IMR-90 (cell line): Measurements from ENCODE around the gene TIMM10. TPM values are rescaled to one million over a fixed set of nuclear protein-coding genes. Genes with fewer than 3 reads are reported as not detected.

Experiments used
- ATAC-seq: fragments of 200-7000 bp; cut with Tn5 transposase; 2 replicates; pipeline ENCODE4 v1.9.1; 2020; ENCODE audit warnings: low read depth, mild to moderate bottlenecking, moderate library complexity
- BruUV-seq: library from RNA; stranded (reverse); fragments of 400-500 nt; replicated peaks from 2 replicates; lab custom pipeline; 2021; lab: Mats Ljungman, UMichigan
- CTCF ChIA-PET: fragments of 300-600 bp; formaldehyde crosslinking; extraction: SDS; loops from one replicate; lab custom pipeline; 2021; ENCODE audit warnings: antibody characterized with exemption; lab: Yijun Ruan, JAX
- POLR2A ChIA-PET: fragments of 300-600 bp; sonication (Branson Sonifier 250); formaldehyde crosslinking; loops from one replicate; lab custom pipeline; 2022; ENCODE audit warnings: antibody characterized with exemption; ENCODE audit not compliant: unreplicated experiment; lab: Charles Lee
- DNase-seq: peaks from one replicate; pipeline ENCODE4 v3.0.0; 2013
- H2AFZ ChIP-seq: replicated peaks from 2 replicates; pipeline ENCODE3; 2013; ENCODE audit warnings: low read length, mild to moderate bottlenecking; ENCODE audit not compliant: poor library complexity
- H2AK5ac ChIP-seq: 2 replicates; pipeline ENCODE4 v1.6.1; 2013; ENCODE audit warnings: low read depth, low read length, inconsistent platforms
- H2AK9ac ChIP-seq: replicated peaks from 2 replicates; pipeline ENCODE3; 2013; ENCODE audit warnings: mild to moderate bottlenecking, low read depth, low read length, moderate library complexity; ENCODE audit not compliant: poor library complexity
- H2BK120ac ChIP-seq: 2 replicates; pipeline ENCODE4 v1.6.1; 2013; ENCODE audit warnings: low read depth, low read length, inconsistent platforms
- H2BK15ac ChIP-seq: 3 replicates; pipeline ENCODE4 v1.6.1; 2013; ENCODE audit warnings: low read depth, low read length, inconsistent platforms
- H2BK20ac ChIP-seq: 2 replicates; pipeline ENCODE4 v1.6.1; 2013; ENCODE audit warnings: low read depth, mild to moderate bottlenecking, inconsistent platforms, low read length, moderate library complexity
- H2BK5ac ChIP-seq: 2 replicates; pipeline ENCODE4 v1.6.1; 2013; ENCODE audit warnings: mild to moderate bottlenecking, low read depth, low read length, inconsistent platforms; ENCODE audit not compliant: poor library complexity, severe bottlenecking
- H3K14ac ChIP-seq: replicated peaks from 2 replicates; pipeline ENCODE4 v1.6.1; 2013; ENCODE audit warnings: low read depth, low read length, inconsistent platforms
- H3K18ac ChIP-seq: 2 replicates; pipeline ENCODE4 v1.6.1; 2013; ENCODE audit warnings: low read depth, low read length, control low read depth
- H3K23ac ChIP-seq: 2 replicates; pipeline ENCODE4 v1.6.1; 2013; ENCODE audit warnings: low read depth, low read length, inconsistent platforms
- H3K27ac ChIP-seq: 2 replicates; pipeline ENCODE4 v1.5.1; 2013; ENCODE audit warnings: mild to moderate bottlenecking, control low read depth, low read length; ENCODE audit not compliant: insufficient read depth
- H3K27me3 ChIP-seq: 2 replicates; pipeline ENCODE4 v1.6.1; 2013; ENCODE audit warnings: low read length; ENCODE audit not compliant: control insufficient read depth, insufficient read depth
- H3K36me3 ChIP-seq: 2 replicates; pipeline ENCODE4 v1.6.1; 2013; ENCODE audit warnings: low read length, mixed read lengths; ENCODE audit not compliant: control insufficient read depth, insufficient read depth
- H3K4ac ChIP-seq: 2 replicates; pipeline ENCODE4 v1.6.1; 2013; ENCODE audit warnings: low read depth, low read length, inconsistent platforms
- H3K4me1 ChIP-seq: 2 replicates; pipeline ENCODE4 v1.6.1; 2013; ENCODE audit warnings: low read length, mixed read lengths; ENCODE audit not compliant: control insufficient read depth, insufficient read depth
- H3K4me2 ChIP-seq: 2 replicates; pipeline ENCODE4 v1.6.1; 2013; ENCODE audit warnings: low read depth, mild to moderate bottlenecking, control low read depth, low read length, moderate library complexity
- H3K4me3 ChIP-seq: 2 replicates; pipeline ENCODE4 v1.5.1; 2013; ENCODE audit warnings: low read depth, mild to moderate bottlenecking, control low read depth, low read length, moderate library complexity; ENCODE audit not compliant: insufficient read depth
- H3K56ac ChIP-seq: 2 replicates; pipeline ENCODE4 v1.6.1; 2013; ENCODE audit warnings: low read length, inconsistent platforms; ENCODE audit not compliant: insufficient read depth; ENCODE audit errors: extremely low read depth
- H3K79me1 ChIP-seq, 2 experiments: 2 replicates each; pipeline ENCODE4 v1.6.1; 2013; ENCODE audit warnings: low read length in 2 of 2, inconsistent platforms in 1 of 2, low read depth in 1 of 2
- H3K9ac ChIP-seq: 2 replicates; pipeline ENCODE4 v1.6.1; 2013; ENCODE audit warnings: low read depth, low read length, control low read depth
- H3K9me1 ChIP-seq: 2 replicates; pipeline ENCODE4 v1.6.1; 2013; ENCODE audit warnings: low read length, inconsistent platforms; ENCODE audit not compliant: insufficient read depth
- H3K9me3 ChIP-seq: 2 replicates; pipeline ENCODE4 v1.6.1; 2013; ENCODE audit warnings: low read length; ENCODE audit not compliant: control insufficient read depth, insufficient read depth
- H4K20me1 ChIP-seq: 2 replicates; pipeline ENCODE4 v1.6.1; 2013; ENCODE audit warnings: low read length, inconsistent platforms; ENCODE audit not compliant: insufficient read depth
- H4K5ac ChIP-seq: 2 replicates; pipeline ENCODE4 v1.6.1; 2013; ENCODE audit warnings: mild to moderate bottlenecking, low read depth, low read length, control low read depth
- H4K8ac ChIP-seq, 2 experiments: 2 replicates each; pipeline ENCODE4 v1.6.1; 2013; ENCODE audit warnings: low read depth in 2 of 2, low read length in 2 of 2, control low read depth in 1 of 2, inconsistent platforms in 1 of 2
- H4K91ac ChIP-seq: 2 replicates; pipeline ENCODE4 v1.6.1; 2013; ENCODE audit warnings: low read depth, low read length, inconsistent platforms; ENCODE audit not compliant: insufficient read depth
- CEBPB ChIP-seq: IDR thresholded peaks from 2 replicates; pipeline ENCODE4 v1.6.1; 2012; ENCODE audit warnings: low read depth, low read length, improper control_type of control experiment
- CHD1 ChIP-seq: IDR thresholded peaks from 2 replicates; pipeline ENCODE4 v1.6.1; 2012; ENCODE audit warnings: low read depth, low read length, improper control_type of control experiment
- CTCF ChIP-seq: conservative IDR thresholded peaks from 2 replicates; pipeline ENCODE4 v1.5.1; 2012; ENCODE audit warnings: mild to moderate bottlenecking, low read depth, low read length, improper control_type of control experiment
- ELK1 ChIP-seq: fragments of 150-350 bp; IDR thresholded peaks from 2 replicates; pipeline ENCODE4 v1.6.1; 2016; ENCODE audit warnings: low read depth, mild to moderate bottlenecking, low read length, moderate library complexity, borderline replicate concordance
- FOS ChIP-seq: fragments of 150-350 bp; IDR thresholded peaks from 2 replicates; pipeline ENCODE4 v1.6.1; 2016; ENCODE audit warnings: low read depth, low read length
- MXI1 ChIP-seq: IDR thresholded peaks from 2 replicates; pipeline ENCODE4 v1.6.1; 2012; ENCODE audit warnings: low read depth, mild to moderate bottlenecking, low read length, moderate library complexity, borderline replicate concordance
- RAD21 ChIP-seq: IDR thresholded peaks from 2 replicates; pipeline ENCODE4 v1.6.1; 2012; ENCODE audit warnings: low read length, improper control_type of control experiment
- RCOR1 ChIP-seq: IDR thresholded peaks from 2 replicates; pipeline ENCODE4 v1.6.1; 2012; ENCODE audit warnings: mild to moderate bottlenecking, low read length, improper control_type of control experiment; ENCODE audit not compliant: insufficient replicate concordance
- RFX5 ChIP-seq: IDR thresholded peaks from 2 replicates; pipeline ENCODE4 v1.8.0; 2012; ENCODE audit warnings: low read depth, mild to moderate bottlenecking, low read length, moderate library complexity
- SMC3 ChIP-seq: fragments of 150-350 bp; IDR thresholded peaks from 2 replicates; pipeline ENCODE4 v1.6.1; 2016; ENCODE audit warnings: low read depth, mild to moderate bottlenecking, antibody characterized with exemption, low read length, moderate library complexity
- WGBS, 2 experiments: methylation state at CpG; one replicate each; pipeline versions ENCODE4 v1.1.5 to v1.1.7; 2013; ENCODE audit warnings: missing lambda C conversion rate in 2 of 2; ENCODE audit not compliant: insufficient read length in 1 of 2; ENCODE audit errors: extremely low coverage in 2 of 2; 5-methylcytosine and 5-hydroxymethylcytosine counted together
- dilution Hi-C: fragments of 300-500 bp; cut with HindIII; formaldehyde crosslinking; loops from one replicate; pipeline ENCODE4 v1.14.3; 2018; ENCODE audit warnings: low sequenced_read_pairs; ENCODE audit not compliant: unreplicated experiment
- in situ Hi-C: fragments of 300-500 bp; cut with MboI; formaldehyde crosslinking; loops from 3 replicates; pipeline ENCODE4 v1.14.3; 2019; ENCODE audit warnings: low sequenced_read_pairs, inconsistent platforms, mixed read lengths
- intact Hi-C: fragments of 100-400 bp; cut with micrococcal nuclease; formaldehyde crosslinking; loops from 2 replicates; pipeline ENCODE4 v1.10.0; 2022
- polyA plus RNA-seq, 3 experiments: library from polyadenylated mRNA; depleted of rRNA; stranded (reverse); fragments of >200 nt; gene quantifications; 2 replicates each; pipeline ENCODE4 v1.2.3, GENCODE V29; 2012; ENCODE audit warnings: low replicate concordance in 1 of 3
- total RNA-seq: library from RNA; depleted of rRNA; stranded (reverse); fragments of >200 nt; gene quantifications from 2 replicates; pipeline ENCODE4 v1.2.3, GENCODE V29; 2012
- TF ChIP-seq, protein P1 (sequence below): fragments of 150-350 bp; IDR thresholded peaks from 2 replicates; pipeline ENCODE4 v1.6.1; 2017; ENCODE audit warnings: mild to moderate bottlenecking, antibody characterized with exemption, low read length, low read depth

Gene TIMM10
- total and polyA plus RNA-seq, 2 of the 4 experiments (the other 2 are of a cell fraction): 96.8 to 135 TPM

DNA sequence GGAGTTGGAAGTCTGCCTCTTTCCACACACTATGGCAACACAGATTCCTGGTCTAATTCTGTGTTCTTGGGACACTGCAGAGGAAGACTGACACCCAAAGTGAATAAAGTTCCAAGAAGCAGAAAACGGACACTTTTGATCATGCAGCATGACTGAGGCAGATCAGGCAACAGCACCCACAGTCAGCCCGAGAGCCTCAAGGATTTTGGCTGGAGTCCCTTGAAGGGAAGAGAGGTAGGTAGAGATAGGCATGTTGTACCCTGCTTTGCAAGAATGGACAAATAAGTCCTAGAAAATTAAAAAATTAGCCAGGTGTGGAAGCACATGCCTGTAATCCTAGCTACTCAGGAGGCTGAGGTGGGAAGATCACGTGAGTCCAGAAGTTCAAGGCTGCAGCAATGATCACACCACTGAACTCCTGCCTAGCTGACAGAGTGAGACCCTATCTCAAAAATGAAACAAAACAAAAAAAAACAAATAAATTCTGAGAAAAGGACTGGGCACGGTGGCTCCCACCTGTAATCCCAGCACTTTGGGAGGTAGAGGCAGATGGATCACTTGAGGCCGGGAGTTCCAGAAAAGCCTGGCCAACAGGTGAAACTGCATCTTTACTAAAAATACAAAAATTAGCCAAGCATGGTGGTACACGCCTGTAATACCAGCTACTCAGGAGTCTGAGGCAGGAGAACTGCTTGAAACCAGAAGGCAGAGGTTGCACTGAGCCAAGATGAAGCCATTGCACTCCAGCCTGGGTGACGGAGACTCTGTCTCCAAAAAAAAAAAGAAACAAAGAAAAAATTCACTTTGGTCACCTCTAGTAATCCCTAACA is 22.0 kb downstream of the TIMM10 start (continued):
- TF ChIP-seq ELK1: no peak

GRCh38 chr11:57506522-57506921 is 24.0 kb downstream of the TIMM10 start:
- no peak overlapping the region for H4K91ac ChIP-seq
- H2AK5ac ChIP-seq: no peak overlapping the region
- no peak for DNase-seq
- ATAC-seq: no peak
- no TSS peak for BruUV-seq
- ChIA-PET POLR2A (no interaction called here), CTCF (interaction anchor here (1.3 to 3.1 kb wide), 2 partner anchors 13 kb away, joined by 3 to 12 read pairs; no protein-coding TSS in a partner anchor)
- H2BK5ac ChIP-seq: no peak overlapping the region
- no peak overlapping the region for H2BK20ac ChIP-seq
- intact Hi-C loops: no loop called here
- H3K36me3 ChIP-seq: peaks cover 14% of the 10 kb centered on the region
- no peak overlapping the region for H3K14ac ChIP-seq
- no peak overlapping the region for H3K18ac ChIP-seq
- H3K27me3 ChIP-seq: no peaks in the 10 kb centered on the region
- no peak overlapping the region for H3K4me3 ChIP-seq
- peaks cover under 1 to 22% of the 10 kb centered on the region in 2 experiments; a peak in 3 of 4 replicates for H3K79me1 ChIP-seq
- H3K23ac ChIP-seq: no peak overlapping the region
- H3K27ac ChIP-seq: no peak overlapping the region
- in situ Hi-C loops: loop anchor here (25.0 kb wide), 1 partner anchor 669 kb away; no protein-coding TSS in a partner anchor
- H3K4me1 ChIP-seq: peaks cover 6% of the 10 kb centered on the region; the same call in 1 of the 2 replicates
- H3K9me3 ChIP-seq: no peaks in the 10 kb centered on the region
- H2AK9ac ChIP-seq: no peak overlapping the region
- H3K4ac ChIP-seq: no peak overlapping the region
- H2BK120ac ChIP-seq: no peak overlapping the region
- peaks cover 3% of the 10 kb centered on the region; the same call in 1 of the 2 replicates for H3K9me1 ChIP-seq
- WGBS, 2 experiments: no CpG with 5 or more reads among the region's 1 CpG
- H2BK15ac ChIP-seq: no peak overlapping the region
- H4K20me1 ChIP-seq: no peaks in the 10 kb centered on the region; the same call in 1 of the 2 replicates
- no peak overlapping the region for H4K5ac ChIP-seq
- H2AFZ ChIP-seq: no peak overlapping the region
- H3K9ac ChIP-seq: no peak overlapping the region
- H4K8ac ChIP-seq: no peak overlapping the region
- dilution Hi-C loops: no loop called here
- H3K56ac ChIP-seq: no peak overlapping the region
- H3K4me2 ChIP-seq: no peak overlapping the region
- no peak for TF ChIP-seq MXI1
- TF ChIP-seq, protein P1, sequence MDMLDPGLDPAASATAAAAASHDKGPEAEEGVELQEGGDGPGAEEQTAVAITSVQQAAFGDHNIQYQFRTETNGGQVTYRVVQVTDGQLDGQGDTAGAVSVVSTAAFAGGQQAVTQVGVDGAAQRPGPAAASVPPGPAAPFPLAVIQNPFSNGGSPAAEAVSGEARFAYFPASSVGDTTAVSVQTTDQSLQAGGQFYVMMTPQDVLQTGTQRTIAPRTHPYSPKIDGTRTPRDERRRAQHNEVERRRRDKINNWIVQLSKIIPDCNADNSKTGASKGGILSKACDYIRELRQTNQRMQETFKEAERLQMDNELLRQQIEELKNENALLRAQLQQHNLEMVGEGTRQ: no peak
- TF ChIP-seq RFX5: no peak
- TF ChIP-seq CHD1: no peak
- no peak for TF ChIP-seq CTCF
- no peak for TF ChIP-seq RAD21
- TF ChIP-seq RCOR1: no peak
- no peak for TF ChIP-seq CEBPB
- TF ChIP-seq FOS: no peak
- TF ChIP-seq SMC3: no peak
